Panc1 (cell line): ENCODE data around the gene GPR142. TPM values are rescaled to one million over a fixed set of nuclear protein-coding genes. Genes with fewer than 3 reads are reported as not detected.

Experiments
- ATAC-seq: fragments of 200-7000 bp; cut with Tn5 transposase; 2 replicates; pipeline ENCODE4 v1.9.1; 2020; ENCODE audit warnings: mild to moderate bottlenecking, moderate library complexity
- BruUV-seq: library from RNA; stranded (reverse); fragments of 400-500 nt; replicated peaks from 2 replicates; lab custom pipeline; 2021; lab: Mats Ljungman, UMichigan
- CTCF ChIA-PET: fragments of 300-600 bp; sonication (Branson Sonifier 250); formaldehyde crosslinking; loops from one replicate; lab custom pipeline; 2022; ENCODE audit warnings: antibody characterized with exemption; lab: Charles Lee
- POLR2A ChIA-PET: fragments of 300-600 bp; sonication (Branson Sonifier 250); formaldehyde crosslinking; loops from one replicate; lab custom pipeline; 2022; ENCODE audit warnings: antibody characterized with exemption; lab: Charles Lee
- DNase-seq: peaks from one replicate; pipeline ENCODE4 v3.0.0-alpha.2; 2010; ENCODE audit warnings: low read depth, low spot score
- H3K27ac ChIP-seq: 2 replicates; pipeline ENCODE4 v1.5.1; 2011; ENCODE audit warnings: mild to moderate bottlenecking, low read length, inconsistent platforms
- H3K27me3 ChIP-seq: fragments of 200-500 bp; sonication (Bioruptor generic); 2 replicates; pipeline ENCODE4 v1.6.0; 2014; ENCODE audit warnings: low read length, inconsistent platforms; ENCODE audit not compliant: control insufficient read depth, insufficient read depth
- H3K36me3 ChIP-seq: fragments of 200-500 bp; sonication (Bioruptor generic); 2 replicates; pipeline ENCODE4 v1.5.1; 2014; ENCODE audit warnings: inconsistent platforms, mild to moderate bottlenecking, low read length, moderate library complexity; ENCODE audit not compliant: control insufficient read depth, insufficient read depth
- H3K4me1 ChIP-seq: 2 replicates; pipeline ENCODE4 v1.5.1; 2011; ENCODE audit warnings: inconsistent platforms, mild to moderate bottlenecking, low read length, moderate library complexity; ENCODE audit not compliant: control insufficient read depth, insufficient read depth
- H3K4me3 ChIP-seq, 2 experiments: 2 replicates each; pipeline ENCODE4 v1.5.1; 2011 to 2012; ENCODE audit warnings: low read depth in 2 of 2, low read length in 2 of 2, mild to moderate bottlenecking in 2 of 2, inconsistent platforms in 1 of 2, moderate library complexity in 1 of 2
- H3K9me3 ChIP-seq: fragments of 200-500 bp; sonication (Bioruptor generic); 2 replicates; pipeline ENCODE4 v1.5.1; 2014; ENCODE audit warnings: low read depth, mild to moderate bottlenecking, inconsistent platforms, low read length, moderate library complexity; ENCODE audit not compliant: control insufficient read depth, insufficient read depth
- CTCF ChIP-seq: fragments of 450-650 bp; IDR thresholded peaks from 2 replicates; pipeline ENCODE4 v1.5.1; 2017; ENCODE audit warnings: mild to moderate bottlenecking
- POLR2AphosphoS5 ChIP-seq: IDR thresholded peaks from 2 replicates; pipeline ENCODE4 v1.6.1; 2012; ENCODE audit warnings: mild to moderate bottlenecking, low read depth, low read length, moderate library complexity
- SIN3A ChIP-seq: IDR thresholded peaks from 2 replicates; pipeline ENCODE4 v1.6.1; 2012; ENCODE audit warnings: low read depth, mild to moderate bottlenecking, low read length, moderate library complexity, borderline replicate concordance; ENCODE audit not compliant: insufficient read depth
- TCF7L2 ChIP-seq: IDR thresholded peaks from 2 replicates; pipeline ENCODE4 v1.6.1; 2011; ENCODE audit warnings: mild to moderate bottlenecking, low read depth, low read length, inconsistent platforms
- in situ Hi-C: cut with HindIII; loops from 2 replicates; pipeline ENCODE4 v1.10.0; 2016; ENCODE audit warnings: low sequenced_read_pairs, low pct_unique_long_range_greater_than_20kb
- intact Hi-C: fragments of 100-400 bp; cut with micrococcal nuclease; formaldehyde crosslinking; loops from one replicate; pipeline ENCODE4 v1.10.0; 2022; ENCODE audit not compliant: unreplicated experiment
- total RNA-seq: library from RNA; stranded (reverse); gene quantifications from one replicate; pipeline ENCODE4 v1.2.1, GENCODE V29; 2021; ENCODE audit not compliant: unreplicated experiment
- TF ChIP-seq, protein P1 (sequence below), 2 experiments: IDR thresholded peaks; 2 replicates each; pipeline ENCODE4 v1.6.1; 2011 to 2012; ENCODE audit warnings: low read depth in 2 of 2, control low read depth in 1 of 2, low read length in 1 of 2, mild to moderate bottlenecking in 1 of 2, moderate library complexity in 1 of 2; ENCODE audit not compliant: insufficient read depth in 1 of 2

Gene GPR142
- total RNA-seq, 1 experiment from 2014 or later: not detected

DNA sequence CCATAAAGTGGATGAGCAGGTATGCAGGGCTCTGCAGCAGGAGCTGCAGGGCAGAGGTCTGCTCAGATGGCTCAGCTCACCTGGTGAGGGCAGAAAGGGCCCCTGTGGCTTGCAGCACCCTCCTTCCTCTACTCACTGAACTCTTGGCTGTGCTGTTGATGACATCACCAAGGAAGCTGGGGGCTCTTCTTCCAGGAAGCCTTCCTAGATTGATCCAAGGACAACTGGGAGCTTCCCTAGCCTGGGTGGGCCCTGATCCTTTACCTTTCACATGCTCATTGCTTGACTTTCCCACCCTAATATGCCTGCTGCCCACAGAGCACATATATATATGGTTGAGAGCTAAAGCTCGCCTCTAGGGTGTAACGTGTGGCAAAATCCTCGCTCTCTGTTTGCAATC is 38.8 kb upstream of the GPR142 start:
- DNase-seq (no peak), ATAC-seq (no peak)
- Histone ChIP-seq H3K4me1 (no peaks in the 10 kb centered on the region), H3K4me3 (no peak overlapping the region), H3K27me3 (no peaks in the 10 kb centered on the region), H3K9me3 (no peaks in the 10 kb centered on the region), H3K27ac (no peak overlapping the region), H3K36me3 (no peaks in the 10 kb centered on the region)
- TF ChIP-seq TCF7L2: no peak
- TF ChIP-seq SIN3A: no peak
- TF ChIP-seq POLR2AphosphoS5: no peak
- TF ChIP-seq, protein P1, sequence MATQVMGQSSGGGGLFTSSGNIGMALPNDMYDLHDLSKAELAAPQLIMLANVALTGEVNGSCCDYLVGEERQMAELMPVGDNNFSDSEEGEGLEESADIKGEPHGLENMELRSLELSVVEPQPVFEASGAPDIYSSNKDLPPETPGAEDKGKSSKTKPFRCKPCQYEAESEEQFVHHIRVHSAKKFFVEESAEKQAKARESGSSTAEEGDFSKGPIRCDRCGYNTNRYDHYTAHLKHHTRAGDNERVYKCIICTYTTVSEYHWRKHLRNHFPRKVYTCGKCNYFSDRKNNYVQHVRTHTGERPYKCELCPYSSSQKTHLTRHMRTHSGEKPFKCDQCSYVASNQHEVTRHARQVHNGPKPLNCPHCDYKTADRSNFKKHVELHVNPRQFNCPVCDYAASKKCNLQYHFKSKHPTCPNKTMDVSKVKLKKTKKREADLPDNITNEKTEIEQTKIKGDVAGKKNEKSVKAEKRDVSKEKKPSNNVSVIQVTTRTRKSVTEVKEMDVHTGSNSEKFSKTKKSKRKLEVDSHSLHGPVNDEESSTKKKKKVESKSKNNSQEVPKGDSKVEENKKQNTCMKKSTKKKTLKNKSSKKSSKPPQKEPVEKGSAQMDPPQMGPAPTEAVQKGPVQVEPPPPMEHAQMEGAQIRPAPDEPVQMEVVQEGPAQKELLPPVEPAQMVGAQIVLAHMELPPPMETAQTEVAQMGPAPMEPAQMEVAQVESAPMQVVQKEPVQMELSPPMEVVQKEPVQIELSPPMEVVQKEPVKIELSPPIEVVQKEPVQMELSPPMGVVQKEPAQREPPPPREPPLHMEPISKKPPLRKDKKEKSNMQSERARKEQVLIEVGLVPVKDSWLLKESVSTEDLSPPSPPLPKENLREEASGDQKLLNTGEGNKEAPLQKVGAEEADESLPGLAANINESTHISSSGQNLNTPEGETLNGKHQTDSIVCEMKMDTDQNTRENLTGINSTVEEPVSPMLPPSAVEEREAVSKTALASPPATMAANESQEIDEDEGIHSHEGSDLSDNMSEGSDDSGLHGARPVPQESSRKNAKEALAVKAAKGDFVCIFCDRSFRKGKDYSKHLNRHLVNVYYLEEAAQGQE (IDR thresholded peaks at IDR 0.05; ENCODE audit: insufficient read depth in 1 of 2, low read depth in 2 of 2, low read length in 1 of 2): no peak
- TF ChIP-seq CTCF: no peak
- ChIA-PET POLR2A (no interaction called here), CTCF (interaction anchor here (0.6 kb wide), 1 partner anchor 19 kb away, joined by 5 read pairs; no protein-coding TSS in a partner anchor)
- BruUV-seq: no TSS peak
- in situ Hi-C loops (no loop called here), intact Hi-C loops (no loop called here)

GRCh38 chr17:74329378-74329777 is 37.9 kb upstream of the GPR142 start:
- Histone ChIP-seq H3K4me3 (no peak overlapping the region), H3K27ac (no peak overlapping the region), H3K9me3 (no peaks in the 10 kb centered on the region), H3K27me3 (no peaks in the 10 kb centered on the region), H3K4me1 (no peaks in the 10 kb centered on the region), H3K36me3 (no peaks in the 10 kb centered on the region)
- no peak for ATAC-seq
- in situ Hi-C loops: no loop called here
- intact Hi-C loops: no loop called here
- no peak for TF ChIP-seq TCF7L2
- no peak for TF ChIP-seq SIN3A
- TF ChIP-seq, protein P1 (IDR thresholded peaks at IDR 0.05; ENCODE audit: insufficient read depth in 1 of 2, low read depth in 2 of 2, low read length in 1 of 2): no peak
- TF ChIP-seq CTCF: no peak
- no peak for TF ChIP-seq POLR2AphosphoS5
- POLR2A ChIA-PET: interaction anchor here (0.6 kb wide), 1 partner anchor 37 kb away, joined by 3 read pairs; no protein-coding TSS in a partner anchor
- CTCF ChIA-PET: no interaction called here
- no TSS peak for BruUV-seq
- DNase-seq: no peak
